ENCODE measurements around the gene SPRN.

- TF ChIP-seq CTCF (IDR thresholded peaks at IDR 0.05) (no peak), EZH2 (IDR thresholded peaks at IDR 0.05) (no peak)
Measured at GRCh38 chr10:133456041-133456951, 31.9 kb upstream of the SPRN start.

Data from neural progenitor cell (in vitro differentiated cells).